RWPE1 (cell line): Measurements from ENCODE around the gene FOXD1.
"Not testable (repeated sequence)": the region's sequence is repeated elsewhere in the genome, so short reads cannot be mapped to it uniquely, and the experiment has no call there.

Experiments
- CTCF ChIA-PET: fragments of 350-600 bp; sonication (Branson Sonifier 250); formaldehyde crosslinking; extraction: SDS; loops from one replicate; lab custom pipeline; 2021; lab: Yijun Ruan, JAX
- POLR2A ChIA-PET: fragments of 400-600 bp; formaldehyde crosslinking; extraction: SDS; loops from one replicate; lab custom pipeline; 2020; ENCODE audit warnings: antibody characterized with exemption; ENCODE audit not compliant: low non-redundant PET; lab: Yijun Ruan, JAX
- DNase-seq: peaks from one replicate; pipeline ENCODE4 v3.0.0; 2012; ENCODE audit warnings: low spot score
- H3K27ac ChIP-seq: fragments of 450-650 bp; 2 replicates; pipeline ENCODE4 v1.5.1; 2017
- CTCF ChIP-seq: fragments of 450-650 bp; conservative IDR thresholded peaks from 2 replicates; pipeline ENCODE4 v1.5.1; 2017; ENCODE audit warnings: low read depth, mild to moderate bottlenecking

FOXD1 gene

GRCh38 chr5:73417303-73418034, 31.1 kb downstream of the FOXD1 start:
- CTCF ChIA-PET: interaction anchor here (1.4 kb wide), 1 partner anchor 216 kb away, joined by 3 read pairs; no protein-coding TSS in a partner anchor
- DNase-seq: no peak
- no peak for TF ChIP-seq CTCF
- POLR2A ChIA-PET: no interaction called here
- H3K27ac ChIP-seq: no peak overlapping the region

GRCh38 chr5:73415617-73416016, 33.0 kb downstream of the FOXD1 start:
- CTCF ChIA-PET: no interaction called here
- DNase-seq: no peak
- no peak overlapping the region for H3K27ac ChIP-seq
- POLR2A ChIA-PET: no interaction called here
- TF ChIP-seq CTCF: no peak

GRCh38 chr5:73415171-73415570, 33.4 kb downstream of the FOXD1 start:
- no peak for DNase-seq
- no peak overlapping the region for H3K27ac ChIP-seq
- no peak for TF ChIP-seq CTCF
- CTCF ChIA-PET: no interaction called here
- POLR2A ChIA-PET: no interaction called here

- DNase-seq: no peak
- CTCF ChIA-PET: no interaction called here
- no peak for TF ChIP-seq CTCF
- H3K27ac ChIP-seq: no peak overlapping the region
- POLR2A ChIA-PET: no interaction called here
These were observed 36.0 kb downstream of the FOXD1 start for GRCh38 chr5:73412597-73412988.

- no peak for TF ChIP-seq CTCF
- DNase-seq: no peak
- H3K27ac ChIP-seq: no peak overlapping the region
- POLR2A ChIA-PET: no interaction called here
- CTCF ChIA-PET: interaction anchor here (0.7 kb wide), 1 partner anchor 1039 kb away, joined by 3 read pairs; no protein-coding TSS in a partner anchor
These were observed 36.5 kb downstream of the FOXD1 start for GRCh38 chr5:73411936-73412596.

- H3K27ac ChIP-seq, POLR2A ChIA-PET, DNase-seq: not testable (repeated sequence)
- CTCF ChIA-PET: interaction anchor here (0.7 kb wide), 1 partner anchor 156 kb away, joined by 6 read pairs; no protein-coding TSS in a partner anchor
These were observed 38.6 kb downstream of the FOXD1 start for GRCh38 chr5:73409927-73410326.

- no peak for DNase-seq
- POLR2A ChIA-PET: no interaction called here
- H3K27ac ChIP-seq: no peak overlapping the region
- TF ChIP-seq CTCF: no peak
- CTCF ChIA-PET: interaction anchor here (0.6 kb wide), 1 partner anchor 43 kb away, joined by 4 read pairs; the partner anchor contains the start of gene FOXD1
These were observed 42.9 kb downstream of the FOXD1 start for GRCh38 chr5:73405691-73406090.
